Measurements from ENCODE around the gene UGT2B28.
"Not testable (repeated sequence)": the region's sequence is repeated elsewhere in the genome, so short reads cannot be mapped to it uniquely, and the experiment has no call there.

Gene UGT2B28

GRCh38 chr4:69280081-69280480 lies at the start of gene UGT2B28:
Gene UGT2B28 (plus strand): TSS chr4:69280475. CDS start chr4:69280501, 26 bp downstream.
- H3K36me3 ChIP-seq (ENCODE audit: control insufficient read depth, insufficient read depth, low read length); H3K9ac ChIP-seq (ENCODE audit: low read length): not testable (repeated sequence)

GRCh38 chr4:69239092-69239491 lies 41.2 kb upstream of the UGT2B28 start:
- H3K9ac ChIP-seq (ENCODE audit: low read length) = no peak overlapping the region
- H3K4me1 ChIP-seq (ENCODE audit: control insufficient read depth, insufficient read depth, low read length) = peaks cover 7% of the 10 kb centered on the region
- H3K9me3 ChIP-seq (ENCODE audit: control insufficient read depth, low read length) = no peaks in the 10 kb centered on the region
- no peaks in the 10 kb centered on the region for H3K36me3 ChIP-seq (ENCODE audit: control insufficient read depth, insufficient read depth, low read length)
- H3K4me3 ChIP-seq (ENCODE audit: low read length) = no peak overlapping the region
- H3K27me3 ChIP-seq (ENCODE audit: control insufficient read depth, insufficient read depth, low read length) = no peaks in the 10 kb centered on the region

More at GRCh38 chr4:69280081-69280480, at the start of gene UGT2B28:
- not testable (repeated sequence) for H3K4me1 ChIP-seq (ENCODE audit: control insufficient read depth, insufficient read depth, low read length); H3K4me3 ChIP-seq (ENCODE audit: low read length); H3K9me3 ChIP-seq (ENCODE audit: control insufficient read depth, low read length); H3K27me3 ChIP-seq (ENCODE audit: control insufficient read depth, insufficient read depth, low read length)

- Histone ChIP-seq H3K9me3 (ENCODE audit: control insufficient read depth, low read length) (no peaks in the 10 kb centered on the region), H3K27me3 (ENCODE audit: control insufficient read depth, insufficient read depth, low read length) (no peaks in the 10 kb centered on the region), H3K4me3 (ENCODE audit: low read length) (no peak overlapping the region), H3K36me3 (ENCODE audit: control insufficient read depth, insufficient read depth, low read length) (no peaks in the 10 kb centered on the region), H3K4me1 (ENCODE audit: control insufficient read depth, insufficient read depth, low read length) (peaks cover 7% of the 10 kb centered on the region), H3K9ac (ENCODE audit: low read length) (no peak overlapping the region)
Measured at GRCh38 chr4:69239557-69240168, 40.6 kb upstream of the UGT2B28 start.

- H3K9me3 ChIP-seq (ENCODE audit: control insufficient read depth, low read length); H3K9ac ChIP-seq (ENCODE audit: low read length); H3K4me3 ChIP-seq (ENCODE audit: low read length); H3K36me3 ChIP-seq (ENCODE audit: control insufficient read depth, insufficient read depth, low read length); H3K27me3 ChIP-seq (ENCODE audit: control insufficient read depth, insufficient read depth, low read length); H3K4me1 ChIP-seq (ENCODE audit: control insufficient read depth, insufficient read depth, low read length): not testable (repeated sequence)
Measured at GRCh38 chr4:69240787-69241186, 39.5 kb upstream of the UGT2B28 start.

GRCh38 chr4:69241746-69242145 lies 38.5 kb upstream of the UGT2B28 start:
- H3K27me3 ChIP-seq (ENCODE audit: control insufficient read depth, insufficient read depth, low read length); H3K36me3 ChIP-seq (ENCODE audit: control insufficient read depth, insufficient read depth, low read length); H3K9me3 ChIP-seq (ENCODE audit: control insufficient read depth, low read length); H3K9ac ChIP-seq (ENCODE audit: low read length); H3K4me3 ChIP-seq (ENCODE audit: low read length); H3K4me1 ChIP-seq (ENCODE audit: control insufficient read depth, insufficient read depth, low read length): not testable (repeated sequence)

- H3K36me3 ChIP-seq (ENCODE audit: control insufficient read depth, insufficient read depth, low read length); H3K27me3 ChIP-seq (ENCODE audit: control insufficient read depth, insufficient read depth, low read length); H3K9me3 ChIP-seq (ENCODE audit: control insufficient read depth, low read length); H3K4me1 ChIP-seq (ENCODE audit: control insufficient read depth, insufficient read depth, low read length); H3K9ac ChIP-seq (ENCODE audit: low read length); H3K4me3 ChIP-seq (ENCODE audit: low read length): not testable (repeated sequence)
Measured at GRCh38 chr4:69242562-69243240, 37.6 kb upstream of the UGT2B28 start.

GRCh38 chr4:69250884-69251283 lies 29.4 kb upstream of the UGT2B28 start:
- not testable (repeated sequence) for H3K4me1 ChIP-seq (ENCODE audit: control insufficient read depth, insufficient read depth, low read length); H3K4me3 ChIP-seq (ENCODE audit: low read length); H3K9ac ChIP-seq (ENCODE audit: low read length); H3K9me3 ChIP-seq (ENCODE audit: control insufficient read depth, low read length); H3K36me3 ChIP-seq (ENCODE audit: control insufficient read depth, insufficient read depth, low read length); H3K27me3 ChIP-seq (ENCODE audit: control insufficient read depth, insufficient read depth, low read length)

GRCh38 chr4:69253147-69253772 lies 27.0 kb upstream of the UGT2B28 start:
- H3K9me3 ChIP-seq (ENCODE audit: control insufficient read depth, low read length); H3K4me3 ChIP-seq (ENCODE audit: low read length); H3K36me3 ChIP-seq (ENCODE audit: control insufficient read depth, insufficient read depth, low read length); H3K27me3 ChIP-seq (ENCODE audit: control insufficient read depth, insufficient read depth, low read length); H3K9ac ChIP-seq (ENCODE audit: low read length); H3K4me1 ChIP-seq (ENCODE audit: control insufficient read depth, insufficient read depth, low read length): not testable (repeated sequence)

GRCh38 chr4:69268612-69269011 lies 11.7 kb upstream of the UGT2B28 start:
- H3K9me3 ChIP-seq (ENCODE audit: control insufficient read depth, low read length); H3K36me3 ChIP-seq (ENCODE audit: control insufficient read depth, insufficient read depth, low read length): not testable (repeated sequence)

GRCh38 chr4:69296356-69296755 lies 16.1 kb downstream of the UGT2B28 start:
- not testable (repeated sequence) for H3K4me3 ChIP-seq (ENCODE audit: low read length); H3K9ac ChIP-seq (ENCODE audit: low read length); H3K36me3 ChIP-seq (ENCODE audit: control insufficient read depth, insufficient read depth, low read length); H3K9me3 ChIP-seq (ENCODE audit: control insufficient read depth, low read length); H3K27me3 ChIP-seq (ENCODE audit: control insufficient read depth, insufficient read depth, low read length); H3K4me1 ChIP-seq (ENCODE audit: control insufficient read depth, insufficient read depth, low read length)

More at GRCh38 chr4:69268612-69269011, 11.7 kb upstream of the UGT2B28 start:
- not testable (repeated sequence) for H3K9ac ChIP-seq (ENCODE audit: low read length); H3K27me3 ChIP-seq (ENCODE audit: control insufficient read depth, insufficient read depth, low read length); H3K4me3 ChIP-seq (ENCODE audit: low read length); H3K4me1 ChIP-seq (ENCODE audit: control insufficient read depth, insufficient read depth, low read length)

- not testable (repeated sequence) for H3K36me3 ChIP-seq (ENCODE audit: control insufficient read depth, insufficient read depth, low read length); H3K9me3 ChIP-seq (ENCODE audit: control insufficient read depth, low read length); H3K27me3 ChIP-seq (ENCODE audit: control insufficient read depth, insufficient read depth, low read length); H3K9ac ChIP-seq (ENCODE audit: low read length); H3K4me3 ChIP-seq (ENCODE audit: low read length)
- peaks cover 11% of the 10 kb centered on the region for H3K4me1 ChIP-seq (ENCODE audit: control insufficient read depth, insufficient read depth, low read length)
Measured at GRCh38 chr4:69308426-69309033, 28.3 kb downstream of the UGT2B28 start.

GRCh38 chr4:69309549-69310076 lies 29.3 kb downstream of the UGT2B28 start:
- not testable (repeated sequence) for H3K27me3 ChIP-seq (ENCODE audit: control insufficient read depth, insufficient read depth, low read length); H3K9ac ChIP-seq (ENCODE audit: low read length); H3K9me3 ChIP-seq (ENCODE audit: control insufficient read depth, low read length); H3K36me3 ChIP-seq (ENCODE audit: control insufficient read depth, insufficient read depth, low read length); H3K4me3 ChIP-seq (ENCODE audit: low read length)
- H3K4me1 ChIP-seq (ENCODE audit: control insufficient read depth, insufficient read depth, low read length) = peaks cover 11% of the 10 kb centered on the region

All from mucosa of stomach (tissue), 1 donor.